Measurements from ENCODE around the gene BCAP31.

GRCh38 chrX:153734871-153735270 is 10.7 kb upstream of the BCAP31 start:
- TF ChIP-seq MYC (IDR thresholded peaks at IDR 0.05; ENCODE audit: low read depth, low read length) (no peak), CTCF (IDR thresholded peaks at IDR 0.05; ENCODE audit: low read depth, low read length) (no peak), POLR2A (IDR thresholded peaks at IDR 0.05; ENCODE audit: extremely low read depth, insufficient read length) (no peak), MAX (IDR thresholded peaks at IDR 0.05; ENCODE audit: low read depth, low read length) (no peak)
